Testis (tissue), 3 donors: ENCODE results near the gene NAALAD2. TPM values are rescaled to one million over a fixed set of nuclear protein-coding genes. Genes with fewer than 3 reads are reported as not detected.

Experiments
- DNase-seq: peaks from one replicate; pipeline ENCODE4 v3.0.0-alpha.2; 2019
- H3K27ac ChIP-seq, 2 donors: fragments of 200-600 bp; sonication (generic); one replicate each; pipeline ENCODE4 v1.5.1; 2019
- H3K27me3 ChIP-seq: fragments of 200-600 bp; sonication (generic); one replicate; pipeline ENCODE4 v1.5.1; 2019
- H3K36me3 ChIP-seq: fragments of 200-600 bp; sonication (generic); one replicate; pipeline ENCODE4 v1.5.1; 2017; ENCODE audit warnings: low read depth; ENCODE audit errors: missing control alignments
- H3K4me1 ChIP-seq: fragments of 200-600 bp; sonication (generic); one replicate; pipeline ENCODE4 v1.5.1; 2019
- H3K4me3 ChIP-seq, 2 donors: fragments of 200-600 bp; sonication (generic); one replicate each; pipeline ENCODE4 v1.5.1; 2017 to 2019
- H3K9me3 ChIP-seq: fragments of 200-600 bp; sonication (generic); one replicate; pipeline ENCODE4 v1.5.1; 2017
- CTCF ChIP-seq, 3 experiments: fragments of 450-650 bp in 2 of 3; fragments of 200-600 bp in 1 of 3; sonication (generic) in 1 of 3; IDR thresholded peaks; one replicate each; pipeline ENCODE4 v1.5.1; 2016 to 2019; ENCODE audit warnings: antibody characterized with exemption in 3 of 3, mild to moderate bottlenecking in 2 of 3, moderate library complexity in 1 of 3
- POLR2A ChIP-seq: fragments of 450-650 bp; IDR thresholded peaks from one replicate; pipeline ENCODE4 v1.6.1; 2017; ENCODE audit warnings: antibody characterized with exemption, mild to moderate bottlenecking, moderate library complexity
- WGBS, 2 donors: methylation state at CpG; one replicate each; pipeline ENCODE4 v1.1.5; 2018; 5-methylcytosine and 5-hydroxymethylcytosine counted together
- intact Hi-C: fragments of 100-400 bp; cut with DNase I; formaldehyde crosslinking; loops from one replicate; pipeline ENCODE4 v1.15.1; 2023; ENCODE audit warnings: low total_unique reads
- polyA plus RNA-seq: library from polyadenylated mRNA; stranded (reverse); fragments of 350-450 nt; fragmentation: Illumina TruSeq; extraction: RNeasy Lipid Tissue Mini Kit (QIAGEN cat#74804); gene quantifications from one replicate; pipeline ENCODE4 v1.2.3, GENCODE V29; 2014; ENCODE audit warnings: low read depth, low replicate concordance; ENCODE audit not compliant: insufficient read depth
- total RNA-seq, 2 donors: library from RNA; depleted of rRNA; stranded (reverse); fragments of >200 nt; gene quantifications; one replicate each; pipeline ENCODE4 v1.2.3, GENCODE V29; 2016

Gene NAALAD2
- total and polyA plus RNA-seq, 3 donors from 2014 or later = 23.8 to 92.4 (median 89.3) TPM

- Histone ChIP-seq H3K27ac (no peak overlapping the region), H3K9me3 (no peaks in the 10 kb centered on the region), H3K4me1 (no peaks in the 10 kb centered on the region), H3K4me3 (no peak overlapping the region), H3K27me3 (no peaks in the 10 kb centered on the region), H3K36me3 (no peaks in the 10 kb centered on the region)
- no peak for DNase-seq
- TF ChIP-seq POLR2A (no peak), CTCF (IDR thresholded peaks at IDR 0.05) (no peak)
- WGBS, 2 donors = 87 to 93% methylated on average over 3 of the region's 3 CpGs
- intact Hi-C loops = no loop called here
Measured at GRCh38 chr11:90187839-90188238, 53.4 kb downstream of the NAALAD2 start.

DNA sequence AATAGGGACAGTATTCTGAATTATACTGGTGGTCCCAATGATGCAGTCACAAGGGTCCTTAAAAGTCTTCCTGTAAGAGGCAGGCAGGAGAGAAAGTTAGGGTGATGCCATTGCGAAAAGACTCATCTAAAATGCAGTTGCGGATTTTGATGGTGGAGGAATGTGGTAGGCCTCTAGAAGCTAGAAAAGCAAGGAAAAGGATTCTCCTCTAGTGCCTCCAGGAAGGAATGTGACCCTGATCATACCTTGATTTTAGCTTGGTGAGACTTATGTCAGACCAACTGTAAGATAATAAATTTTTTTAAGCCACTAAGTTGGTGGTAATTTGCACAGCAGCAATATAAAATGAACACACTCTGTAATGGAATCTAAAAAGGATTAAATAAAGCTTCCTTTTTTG is 54.5 kb downstream of the NAALAD2 start:
- Histone ChIP-seq H3K9me3 (no peaks in the 10 kb centered on the region), H3K4me1 (no peaks in the 10 kb centered on the region), H3K27ac (no peak overlapping the region), H3K4me3 (no peak overlapping the region), H3K36me3 (no peaks in the 10 kb centered on the region), H3K27me3 (no peaks in the 10 kb centered on the region)
- intact Hi-C loops = no loop called here
- DNase-seq = no peak
- 96 to 98% methylated on average over 2 of the region's 2 CpGs for WGBS, 2 donors
- TF ChIP-seq POLR2A (no peak), CTCF (IDR thresholded peaks at IDR 0.05) (no peak)

DNA sequence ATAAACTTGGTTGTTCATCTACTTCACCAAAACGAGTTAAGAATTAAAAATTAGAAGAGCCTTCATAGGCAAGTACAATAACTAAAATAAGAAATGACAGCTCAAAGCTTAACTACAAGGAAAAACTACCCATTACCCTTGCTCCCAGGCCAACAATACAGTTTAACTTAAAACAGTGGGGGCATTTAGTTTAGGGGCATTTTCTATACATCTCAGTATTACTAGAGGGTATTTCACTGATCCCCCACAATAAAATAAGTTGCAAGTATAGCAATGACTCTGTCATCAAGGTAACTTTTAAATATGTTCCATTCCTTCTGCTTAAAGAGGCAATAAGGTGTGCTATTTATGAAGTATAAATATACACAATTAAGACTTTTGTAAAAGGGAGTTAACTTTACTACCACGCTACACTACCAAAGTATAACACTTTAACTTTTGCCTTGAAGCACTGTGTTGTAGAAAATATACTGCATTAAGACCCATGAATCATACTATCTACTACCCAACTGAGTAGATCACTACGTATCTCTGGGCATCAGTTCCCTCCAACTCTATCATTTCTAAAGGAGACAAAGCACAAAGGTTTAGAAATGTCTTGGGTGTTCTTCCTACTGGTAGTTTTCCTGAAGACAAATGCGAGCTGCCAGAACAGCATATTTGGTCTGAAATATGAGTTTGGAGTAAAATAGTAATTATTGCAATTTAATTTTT is 58.6 kb downstream of the NAALAD2 start:
- DNase-seq = no peak
- no peaks in the 10 kb centered on the region for H3K4me1 ChIP-seq
- WGBS, 2 donors = 74 to 87% methylated on average over 4 of the region's 4 CpGs
- intact Hi-C loops = no loop called here
- no peak overlapping the region for H3K4me3 ChIP-seq
- no peaks in the 10 kb centered on the region for H3K27me3 ChIP-seq
- no peaks in the 10 kb centered on the region for H3K9me3 ChIP-seq
- TF ChIP-seq CTCF (IDR thresholded peaks at IDR 0.05) = no peak
- no peak for TF ChIP-seq POLR2A
- H3K27ac ChIP-seq = no peak overlapping the region
- H3K36me3 ChIP-seq = no peaks in the 10 kb centered on the region

DNA sequence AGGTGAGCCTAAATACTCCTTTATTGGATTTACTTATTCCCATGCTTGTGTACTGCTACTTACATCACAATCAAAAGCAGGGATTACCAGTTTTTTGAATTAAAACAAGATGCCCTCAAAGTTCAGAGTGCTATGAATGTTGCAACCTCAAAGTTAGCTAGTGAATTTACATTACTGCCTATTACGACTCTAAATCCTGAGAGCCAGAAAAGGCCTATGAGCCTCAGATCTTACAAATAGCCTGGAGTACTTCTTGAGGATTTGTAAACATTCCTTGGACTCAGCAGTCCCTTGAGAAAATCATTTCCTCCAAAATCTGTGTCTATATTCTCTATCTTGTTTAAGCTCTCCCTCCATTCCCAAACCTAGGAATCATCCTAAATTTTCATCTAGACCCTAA is 62.9 kb downstream of the NAALAD2 start:
- intact Hi-C loops = no loop called here
- DNase-seq = no peak
- Histone ChIP-seq H3K27ac (no peak overlapping the region), H3K36me3 (no peaks in the 10 kb centered on the region), H3K27me3 (no peaks in the 10 kb centered on the region), H3K9me3 (no peaks in the 10 kb centered on the region), H3K4me1 (no peaks in the 10 kb centered on the region), H3K4me3 (no peak overlapping the region)
- WGBS, 2 donors = 83 to 92% methylated on average over 1 of the region's 1 CpG
- no peak for TF ChIP-seq POLR2A
- no peak for TF ChIP-seq CTCF (IDR thresholded peaks at IDR 0.05)

DNA sequence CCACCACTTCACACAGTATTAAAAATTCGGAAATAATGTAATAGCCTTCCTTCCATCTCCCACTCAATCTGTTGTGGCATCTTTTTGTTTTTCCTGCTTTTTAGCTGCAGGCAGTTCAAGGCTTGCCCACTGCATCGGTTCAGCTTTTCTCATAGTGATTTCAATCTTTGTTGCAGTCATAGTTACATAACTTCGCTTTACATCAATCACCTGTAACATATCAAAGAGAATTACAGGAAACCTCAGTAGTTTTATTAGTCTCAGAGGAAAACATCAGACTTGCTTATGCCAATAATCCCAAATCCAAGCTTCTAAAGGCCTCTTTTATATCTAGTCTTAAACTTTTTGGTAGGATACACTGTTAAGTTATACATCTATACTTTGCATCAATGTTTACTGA is 67.9 kb downstream of the NAALAD2 start:
- no peak for DNase-seq
- no peak for TF ChIP-seq CTCF (IDR thresholded peaks at IDR 0.05)
- Histone ChIP-seq H3K4me1 (no peaks in the 10 kb centered on the region), H3K9me3 (no peaks in the 10 kb centered on the region), H3K36me3 (no peaks in the 10 kb centered on the region), H3K4me3 (no peak overlapping the region), H3K27ac (no peak overlapping the region), H3K27me3 (no peaks in the 10 kb centered on the region)
- intact Hi-C loops = no loop called here
- WGBS, 2 donors = 81% methylated on average over 3 of the region's 3 CpGs
